ENCODE results near the gene RECQL.
"Not testable (repeated sequence)": the region's sequence is repeated elsewhere in the genome, so short reads cannot be mapped to it uniquely, and the experiment has no call there.

The RECQL gene

GRCh38 chr12:21500786-21501257 is 613 bp downstream of the RECQL start:
- H3K9ac ChIP-seq (ENCODE audit: low read length), result peak overlapping the region; percentile 72
- peak overlapping the region; percentile 76 for H3K4me3 ChIP-seq (ENCODE audit: low read length)
- H3K27me3 ChIP-seq (ENCODE audit: control insufficient read depth, insufficient read depth, low read length), result no peaks in the 10 kb centered on the region
- no peak overlapping the region for H3K27ac ChIP-seq (ENCODE audit: low read length)
- no peaks in the 10 kb centered on the region for H3K9me3 ChIP-seq (ENCODE audit: control insufficient read depth, low read depth, low read length)
- peaks cover 22% of the 10 kb centered on the region for H3K36me3 ChIP-seq (ENCODE audit: control insufficient read depth, low read depth, low read length)
- peaks cover 8% of the 10 kb centered on the region for H3K4me1 ChIP-seq (ENCODE audit: control insufficient read depth, low read depth, low read length)

- no peak overlapping the region for H3K4me3 ChIP-seq (ENCODE audit: low read length)
- no peak overlapping the region for H3K27ac ChIP-seq (ENCODE audit: low read length)
- no peaks in the 10 kb centered on the region for H3K9me3 ChIP-seq (ENCODE audit: control insufficient read depth, low read depth, low read length)
- H3K36me3 ChIP-seq (ENCODE audit: control insufficient read depth, low read depth, low read length), result peaks cover 28% of the 10 kb centered on the region
- no peaks in the 10 kb centered on the region for H3K27me3 ChIP-seq (ENCODE audit: control insufficient read depth, insufficient read depth, low read length)
- H3K4me1 ChIP-seq (ENCODE audit: control insufficient read depth, low read depth, low read length), result peaks cover 8% of the 10 kb centered on the region
- H3K9ac ChIP-seq (ENCODE audit: low read length), result no peak overlapping the region
Measured at GRCh38 chr12:21499765-21500164, 1.7 kb downstream of the RECQL start.

- H3K4me1 ChIP-seq (ENCODE audit: control insufficient read depth, low read depth, low read length), result no peaks in the 10 kb centered on the region
- H3K4me3 ChIP-seq (ENCODE audit: low read length), result no peak overlapping the region
- H3K9ac ChIP-seq (ENCODE audit: low read length), result no peak overlapping the region
- H3K27ac ChIP-seq (ENCODE audit: low read length), result no peak overlapping the region
- no peaks in the 10 kb centered on the region for H3K9me3 ChIP-seq (ENCODE audit: control insufficient read depth, low read depth, low read length)
- H3K36me3 ChIP-seq (ENCODE audit: control insufficient read depth, low read depth, low read length), result peaks cover 28% of the 10 kb centered on the region
- no peaks in the 10 kb centered on the region for H3K27me3 ChIP-seq (ENCODE audit: control insufficient read depth, insufficient read depth, low read length)
Measured at GRCh38 chr12:21485998-21486397, 15.4 kb downstream of the RECQL start.

- H3K4me1 ChIP-seq (ENCODE audit: control insufficient read depth, low read depth, low read length), result no peaks in the 10 kb centered on the region
- H3K4me3 ChIP-seq (ENCODE audit: low read length), result no peak overlapping the region
- no peak overlapping the region for H3K27ac ChIP-seq (ENCODE audit: low read length)
- peaks cover 19% of the 10 kb centered on the region for H3K36me3 ChIP-seq (ENCODE audit: control insufficient read depth, low read depth, low read length)
- no peak overlapping the region for H3K9ac ChIP-seq (ENCODE audit: low read length)
- H3K27me3 ChIP-seq (ENCODE audit: control insufficient read depth, insufficient read depth, low read length), result no peaks in the 10 kb centered on the region
- no peaks in the 10 kb centered on the region for H3K9me3 ChIP-seq (ENCODE audit: control insufficient read depth, low read depth, low read length)
Measured at GRCh38 chr12:21483531-21483930, 17.9 kb downstream of the RECQL start.

GRCh38 chr12:21478756-21479455 is 22.5 kb downstream of the RECQL start:
- H3K27me3 ChIP-seq (ENCODE audit: control insufficient read depth, insufficient read depth, low read length), result no peaks in the 10 kb centered on the region
- H3K4me1 ChIP-seq (ENCODE audit: control insufficient read depth, low read depth, low read length), result no peaks in the 10 kb centered on the region
- H3K36me3 ChIP-seq (ENCODE audit: control insufficient read depth, low read depth, low read length), result peaks cover 34% of the 10 kb centered on the region
- no peak overlapping the region for H3K27ac ChIP-seq (ENCODE audit: low read length)
- no peak overlapping the region for H3K9ac ChIP-seq (ENCODE audit: low read length)
- no peak overlapping the region for H3K4me3 ChIP-seq (ENCODE audit: low read length)
- H3K9me3 ChIP-seq (ENCODE audit: control insufficient read depth, low read depth, low read length), result no peaks in the 10 kb centered on the region

- H3K27me3 ChIP-seq (ENCODE audit: control insufficient read depth, insufficient read depth, low read length), result no peaks in the 10 kb centered on the region
- no peak overlapping the region for H3K9ac ChIP-seq (ENCODE audit: low read length)
- no peak overlapping the region for H3K27ac ChIP-seq (ENCODE audit: low read length)
- no peak overlapping the region for H3K4me3 ChIP-seq (ENCODE audit: low read length)
- H3K4me1 ChIP-seq (ENCODE audit: control insufficient read depth, low read depth, low read length), result no peaks in the 10 kb centered on the region
- H3K9me3 ChIP-seq (ENCODE audit: control insufficient read depth, low read depth, low read length), result no peaks in the 10 kb centered on the region
- peaks cover 33% of the 10 kb centered on the region for H3K36me3 ChIP-seq (ENCODE audit: control insufficient read depth, low read depth, low read length)
Measured at GRCh38 chr12:21476949-21477348, 24.5 kb downstream of the RECQL start.

- Histone ChIP-seq H3K27ac (ENCODE audit: low read length) (no peak overlapping the region), H3K9me3 (ENCODE audit: control insufficient read depth, low read depth, low read length) (no peaks in the 10 kb centered on the region), H3K4me3 (ENCODE audit: low read length) (no peak overlapping the region), H3K9ac (ENCODE audit: low read length) (no peak overlapping the region), H3K36me3 (ENCODE audit: control insufficient read depth, low read depth, low read length) (peaks cover 36% of the 10 kb centered on the region), H3K27me3 (ENCODE audit: control insufficient read depth, insufficient read depth, low read length) (no peaks in the 10 kb centered on the region), H3K4me1 (ENCODE audit: control insufficient read depth, low read depth, low read length) (no peaks in the 10 kb centered on the region)
Measured at GRCh38 chr12:21475552-21475951, 25.9 kb downstream of the RECQL start.

- no peak overlapping the region for H3K9ac ChIP-seq (ENCODE audit: low read length)
- H3K36me3 ChIP-seq (ENCODE audit: control insufficient read depth, low read depth, low read length), result peaks cover 41% of the 10 kb centered on the region
Measured at GRCh38 chr12:21472197-21472823, 29.1 kb downstream of the RECQL start.

GRCh38 chr12:21471294-21471693 is 30.1 kb downstream of the RECQL start:
- Histone ChIP-seq H3K27me3 (ENCODE audit: control insufficient read depth, insufficient read depth, low read length) (no peaks in the 10 kb centered on the region), H3K27ac (ENCODE audit: low read length) (no peak overlapping the region), H3K9me3 (ENCODE audit: control insufficient read depth, low read depth, low read length) (no peaks in the 10 kb centered on the region), H3K36me3 (ENCODE audit: control insufficient read depth, low read depth, low read length) (peaks cover 34% of the 10 kb centered on the region), H3K9ac (ENCODE audit: low read length) (no peak overlapping the region), H3K4me1 (ENCODE audit: control insufficient read depth, low read depth, low read length) (no peaks in the 10 kb centered on the region), H3K4me3 (ENCODE audit: low read length) (no peak overlapping the region)

More at GRCh38 chr12:21472197-21472823, 29.1 kb downstream of the RECQL start:
- Histone ChIP-seq H3K27ac (ENCODE audit: low read length) (no peak overlapping the region), H3K9me3 (ENCODE audit: control insufficient read depth, low read depth, low read length) (no peaks in the 10 kb centered on the region), H3K4me3 (ENCODE audit: low read length) (no peak overlapping the region), H3K4me1 (ENCODE audit: control insufficient read depth, low read depth, low read length) (no peaks in the 10 kb centered on the region), H3K27me3 (ENCODE audit: control insufficient read depth, insufficient read depth, low read length) (no peaks in the 10 kb centered on the region)

- H3K36me3 ChIP-seq (ENCODE audit: control insufficient read depth, low read depth, low read length), result peaks cover 13% of the 10 kb centered on the region
- not testable (repeated sequence) for H3K9me3 ChIP-seq (ENCODE audit: control insufficient read depth, low read depth, low read length); H3K4me1 ChIP-seq (ENCODE audit: control insufficient read depth, low read depth, low read length); H3K9ac ChIP-seq (ENCODE audit: low read length); H3K27ac ChIP-seq (ENCODE audit: low read length); H3K27me3 ChIP-seq (ENCODE audit: control insufficient read depth, insufficient read depth, low read length); H3K4me3 ChIP-seq (ENCODE audit: low read length)
Measured at GRCh38 chr12:21467334-21467733, 34.1 kb downstream of the RECQL start.

- H3K36me3 ChIP-seq (ENCODE audit: control insufficient read depth, low read depth, low read length), result peaks cover 12% of the 10 kb centered on the region
- no peak overlapping the region for H3K9ac ChIP-seq (ENCODE audit: low read length)
- no peaks in the 10 kb centered on the region for H3K27me3 ChIP-seq (ENCODE audit: control insufficient read depth, insufficient read depth, low read length)
- no peak overlapping the region for H3K4me3 ChIP-seq (ENCODE audit: low read length)
- no peaks in the 10 kb centered on the region for H3K4me1 ChIP-seq (ENCODE audit: control insufficient read depth, low read depth, low read length)
- no peaks in the 10 kb centered on the region for H3K9me3 ChIP-seq (ENCODE audit: control insufficient read depth, low read depth, low read length)
- H3K27ac ChIP-seq (ENCODE audit: low read length), result no peak overlapping the region
Measured at GRCh38 chr12:21459474-21459873, 42.0 kb downstream of the RECQL start.

- H3K4me1 ChIP-seq (ENCODE audit: control insufficient read depth, low read depth, low read length), result no peaks in the 10 kb centered on the region
- H3K27me3 ChIP-seq (ENCODE audit: control insufficient read depth, insufficient read depth, low read length), result no peaks in the 10 kb centered on the region
- peaks cover 5% of the 10 kb centered on the region for H3K36me3 ChIP-seq (ENCODE audit: control insufficient read depth, low read depth, low read length)
- H3K4me3 ChIP-seq (ENCODE audit: low read length), result no peak overlapping the region
- no peak overlapping the region for H3K9ac ChIP-seq (ENCODE audit: low read length)
- no peak overlapping the region for H3K27ac ChIP-seq (ENCODE audit: low read length)
- no peaks in the 10 kb centered on the region for H3K9me3 ChIP-seq (ENCODE audit: control insufficient read depth, low read depth, low read length)
Measured at GRCh38 chr12:21456291-21456780, 45.1 kb downstream of the RECQL start.
